ENCODE results near the gene PTGS2.
"Not testable (repeated sequence)": the region's sequence is repeated elsewhere in the genome, so short reads cannot be mapped to it uniquely, and the experiment has no call there.

PTGS2 gene

GRCh38 chr1:186670297-186671135 is 9.7 kb downstream of the PTGS2 start:
- DNase-seq (ENCODE audit: low read depth in 2 of 2) = no peak

- DNase-seq (ENCODE audit: low read depth in 2 of 2) = not testable (repeated sequence)
These were observed 10.4 kb downstream of the PTGS2 start for GRCh38 chr1:186669784-186670183.

- not testable (repeated sequence) for DNase-seq (ENCODE audit: low read depth in 2 of 2)
These were observed 16.0 kb downstream of the PTGS2 start for GRCh38 chr1:186664217-186664616.

GRCh38 chr1:186662752-186663151 is 17.5 kb downstream of the PTGS2 start:
- no peak for DNase-seq (ENCODE audit: low read depth in 2 of 2)

GRCh38 chr1:186659890-186660341 is 20.3 kb downstream of the PTGS2 start:
- DNase-seq (ENCODE audit: low read depth in 2 of 2) = no peak

- no peak for DNase-seq (ENCODE audit: low read depth in 2 of 2)
These were observed 21.2 kb downstream of the PTGS2 start for GRCh38 chr1:186658999-186659398.

- no peak for DNase-seq (ENCODE audit: low read depth in 2 of 2)
These were observed 22.7 kb downstream of the PTGS2 start for GRCh38 chr1:186657481-186657880.

- no peak for DNase-seq (ENCODE audit: low read depth in 2 of 2)
These were observed 24.3 kb downstream of the PTGS2 start for GRCh38 chr1:186655876-186656275.

- no peak for DNase-seq (ENCODE audit: low read depth in 2 of 2)
These were observed 25.5 kb downstream of the PTGS2 start for GRCh38 chr1:186654741-186655140.

GRCh38 chr1:186653312-186653711 is 26.9 kb downstream of the PTGS2 start:
- DNase-seq (ENCODE audit: low read depth in 2 of 2) = no peak

- no peak for DNase-seq (ENCODE audit: low read depth in 2 of 2)
These were observed 31.6 kb downstream of the PTGS2 start for GRCh38 chr1:186648613-186649012.

GRCh38 chr1:186647985-186648384 is 32.2 kb downstream of the PTGS2 start:
- not testable (repeated sequence) for DNase-seq (ENCODE audit: low read depth in 2 of 2)

GRCh38 chr1:186643614-186644013 is 36.6 kb downstream of the PTGS2 start:
- DNase-seq (ENCODE audit: low read depth in 2 of 2) = no peak

- DNase-seq (ENCODE audit: low read depth in 2 of 2) = not testable (repeated sequence)
These were observed 42.7 kb downstream of the PTGS2 start for GRCh38 chr1:186637567-186637966.

GRCh38 chr1:186636786-186637185 is 43.4 kb downstream of the PTGS2 start:
- DNase-seq (ENCODE audit: low read depth in 2 of 2) = no peak

GRCh38 chr1:186634511-186634910 is 45.7 kb downstream of the PTGS2 start:
- no peak for DNase-seq (ENCODE audit: low read depth in 2 of 2)

GRCh38 chr1:186633116-186633515 is 47.1 kb downstream of the PTGS2 start:
- no peak for DNase-seq (ENCODE audit: low read depth in 2 of 2)

GRCh38 chr1:186629341-186629740 is 50.9 kb downstream of the PTGS2 start:
- no peak for DNase-seq (ENCODE audit: low read depth in 2 of 2)

- DNase-seq (ENCODE audit: low read depth in 2 of 2) = no peak
These were observed 51.3 kb downstream of the PTGS2 start for GRCh38 chr1:186628910-186629309.

GRCh38 chr1:186627019-186627418 is 53.2 kb downstream of the PTGS2 start:
- no peak for DNase-seq (ENCODE audit: low read depth in 2 of 2)

- no peak for DNase-seq (ENCODE audit: low read depth in 2 of 2)
These were observed 53.8 kb downstream of the PTGS2 start for GRCh38 chr1:186626356-186626932.

- no peak for DNase-seq (ENCODE audit: low read depth in 2 of 2)
These were observed 56.7 kb downstream of the PTGS2 start for GRCh38 chr1:186623551-186623950.
